HG03354 (cell line): Measurements from ENCODE around the gene EME1.

ENCODE experiments used
- ATAC-seq: cut with Tn5 transposase; IDR thresholded peaks from one replicate; pipeline ENCODE4 v1.9.1; 2021; ENCODE audit warnings: mild to moderate bottlenecking; ENCODE audit not compliant: unreplicated experiment, poor library complexity, severe bottlenecking

Gene EME1

GRCh38 chr17:50347117-50347893 lies 25.7 kb upstream of the EME1 start:
- no peak for ATAC-seq

DNA sequence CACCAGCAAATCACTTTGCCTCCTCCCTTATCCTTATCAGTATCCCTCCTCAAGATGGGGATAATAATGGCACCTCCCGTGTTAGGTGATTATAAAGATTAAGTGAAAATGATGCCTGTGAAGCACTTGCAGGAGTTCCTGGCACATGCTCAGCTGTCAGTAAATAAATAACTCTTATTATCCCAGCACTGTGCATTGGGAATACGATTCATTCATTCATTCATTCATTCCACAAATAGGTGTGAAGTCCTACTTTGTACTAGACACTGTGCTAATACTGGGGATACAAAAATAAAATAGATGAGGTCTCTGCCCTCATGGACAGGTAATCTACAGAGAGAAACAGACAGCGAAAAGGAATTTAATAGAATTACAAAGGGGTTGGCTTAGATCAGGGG lies 25.1 kb upstream of the EME1 start:
- ATAC-seq = no peak

DNA sequence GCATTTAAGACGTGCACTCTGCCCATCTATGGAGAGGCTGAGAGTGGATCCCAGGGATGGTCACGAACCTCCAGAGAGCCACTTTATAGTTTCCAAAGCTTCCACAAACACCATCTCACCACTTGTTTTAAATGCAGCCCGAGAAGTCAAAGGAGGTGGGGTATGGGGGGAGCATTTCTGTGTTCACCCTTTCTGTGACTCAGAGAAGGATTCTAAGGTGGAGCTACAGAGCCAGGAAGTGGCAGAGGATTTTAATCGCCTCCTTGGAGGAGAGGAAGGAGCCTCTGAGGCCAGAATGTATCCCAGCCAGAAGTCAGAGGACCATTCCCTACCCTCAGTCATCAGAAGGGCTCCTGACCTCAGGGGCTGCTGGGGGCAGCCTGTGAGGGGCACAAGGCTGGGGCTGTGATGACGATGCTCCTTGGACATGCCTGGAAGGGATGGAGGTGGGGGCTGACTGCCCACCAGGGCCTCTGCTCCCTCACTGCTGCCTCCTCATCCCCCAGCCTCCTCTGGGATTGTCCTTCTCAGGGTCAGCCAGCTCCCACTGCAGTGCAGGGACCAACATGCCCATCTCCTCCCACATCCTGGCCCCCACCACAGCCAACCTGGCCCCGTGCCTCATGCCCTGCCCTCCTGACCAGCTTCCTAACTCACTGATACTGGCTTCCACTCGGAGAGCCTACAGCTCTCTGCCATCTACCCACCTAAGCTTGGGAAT lies 24.3 kb upstream of the EME1 start:
- no peak for ATAC-seq

DNA sequence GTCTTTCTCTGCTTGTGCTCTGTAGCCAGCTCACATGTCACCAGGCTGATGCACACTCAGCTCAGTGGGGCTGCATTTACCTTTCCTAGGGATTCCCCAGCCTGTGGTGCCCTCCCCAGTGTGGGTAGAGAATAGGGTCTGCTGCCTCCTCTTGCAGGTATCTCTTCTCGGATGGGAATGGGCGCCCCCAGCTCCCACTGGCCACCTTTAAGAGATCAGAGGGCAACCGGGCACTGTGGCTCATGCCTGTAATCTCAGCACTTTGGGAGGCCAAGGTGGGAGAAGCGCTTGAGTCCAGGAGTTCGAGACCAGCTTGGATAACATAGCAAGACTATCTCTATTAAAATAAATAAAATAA lies 23.8 kb upstream of the EME1 start:
- no peak for ATAC-seq

DNA sequence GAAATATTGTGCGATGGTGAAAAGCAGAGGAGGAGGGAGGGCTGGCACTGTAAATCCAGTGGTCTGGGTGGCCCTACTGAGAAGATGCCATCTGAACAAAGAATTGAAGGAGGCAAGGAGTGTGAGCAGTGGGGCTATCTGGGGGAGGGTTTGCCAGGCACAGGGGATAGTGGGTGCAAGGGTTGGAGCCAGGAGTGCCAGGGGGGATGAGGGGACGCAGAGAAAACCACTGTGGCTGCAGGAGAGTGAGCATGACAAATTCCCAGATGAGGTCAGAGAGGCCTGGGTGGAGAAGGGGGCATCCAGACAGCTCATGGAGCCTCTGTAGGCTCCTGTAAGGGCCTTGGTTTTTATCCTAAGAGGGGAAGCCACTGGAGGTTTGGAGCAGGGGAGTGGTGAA lies 22.3 kb upstream of the EME1 start:
- no peak for ATAC-seq

DNA sequence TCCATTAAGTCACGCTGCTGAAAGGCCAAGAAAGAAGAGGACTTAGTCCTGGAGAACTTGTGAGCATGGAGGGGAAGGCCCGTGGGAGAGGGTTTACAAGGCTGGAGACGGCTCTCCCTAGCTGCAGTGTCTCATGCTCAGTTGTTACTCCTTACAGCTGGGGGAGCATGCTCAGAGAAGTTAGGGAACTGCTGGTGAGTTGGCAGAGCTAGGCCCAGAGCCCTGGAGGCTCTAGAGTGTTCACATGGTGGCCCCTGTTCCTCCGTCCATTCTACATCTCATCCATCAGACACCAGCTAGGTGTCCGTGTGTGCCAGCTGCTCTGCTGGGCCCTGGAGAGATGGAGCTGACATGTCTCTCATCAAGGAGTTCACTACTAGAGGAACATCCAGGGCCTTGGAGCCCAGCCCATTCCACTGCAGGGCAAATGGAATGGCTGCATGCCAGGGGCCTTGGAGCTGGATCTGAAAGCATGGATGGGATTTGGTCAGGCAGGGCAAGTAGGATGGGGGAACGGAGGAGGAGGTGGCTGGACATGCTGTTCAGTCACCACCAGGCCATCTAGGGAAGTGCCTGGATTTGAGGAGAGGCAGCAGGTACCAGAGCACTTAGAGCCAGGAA lies 20.8 kb upstream of the EME1 start:
- no peak for ATAC-seq

DNA sequence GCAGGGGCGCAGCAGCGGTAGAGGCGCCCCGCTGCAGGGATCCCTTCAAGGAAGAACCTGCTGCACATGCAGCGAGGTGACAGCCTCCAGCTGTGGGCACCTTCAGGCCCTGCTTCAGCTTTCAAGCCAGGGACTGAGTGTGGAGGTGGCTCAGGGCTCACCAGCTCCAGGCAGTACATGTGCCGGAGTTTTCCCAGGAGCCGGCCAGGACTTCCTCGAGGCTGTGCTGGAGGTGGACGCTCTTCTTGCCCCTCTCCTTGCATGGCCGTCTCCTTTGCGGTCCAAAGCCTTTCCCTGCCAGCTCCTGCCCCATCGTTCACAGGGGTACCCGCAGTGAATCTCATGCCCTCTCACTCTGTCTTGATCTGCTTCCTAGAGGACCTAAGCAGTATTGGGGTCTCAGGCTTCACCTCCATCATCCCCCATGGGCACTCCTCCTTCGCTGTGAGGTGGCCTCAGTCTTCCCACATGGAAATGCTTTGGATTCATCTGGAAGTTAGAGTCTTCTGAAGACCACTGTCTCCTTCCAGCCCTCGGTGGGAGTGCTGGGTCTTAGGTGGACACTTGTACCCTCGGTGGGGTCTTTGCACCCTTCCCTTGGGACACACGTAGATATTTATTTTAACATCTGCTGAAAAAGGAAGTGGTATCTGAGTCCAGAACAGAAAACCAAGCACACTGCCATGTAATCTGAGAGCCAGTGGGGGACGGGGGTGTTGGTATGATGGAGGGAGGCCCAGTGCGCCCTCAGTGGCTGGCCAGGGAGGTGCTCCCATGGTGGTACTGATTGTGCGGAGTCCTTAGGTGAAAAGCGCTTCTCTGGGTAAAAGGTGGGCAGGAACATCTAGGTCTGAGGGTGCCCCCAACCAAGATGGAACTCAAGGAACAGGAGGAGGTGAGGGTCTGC lies 20.1 kb upstream of the EME1 start:
- ATAC-seq = no peak

GRCh38 chr17:50353600-50354195 lies 19.3 kb upstream of the EME1 start:
- ATAC-seq = no peak

DNA sequence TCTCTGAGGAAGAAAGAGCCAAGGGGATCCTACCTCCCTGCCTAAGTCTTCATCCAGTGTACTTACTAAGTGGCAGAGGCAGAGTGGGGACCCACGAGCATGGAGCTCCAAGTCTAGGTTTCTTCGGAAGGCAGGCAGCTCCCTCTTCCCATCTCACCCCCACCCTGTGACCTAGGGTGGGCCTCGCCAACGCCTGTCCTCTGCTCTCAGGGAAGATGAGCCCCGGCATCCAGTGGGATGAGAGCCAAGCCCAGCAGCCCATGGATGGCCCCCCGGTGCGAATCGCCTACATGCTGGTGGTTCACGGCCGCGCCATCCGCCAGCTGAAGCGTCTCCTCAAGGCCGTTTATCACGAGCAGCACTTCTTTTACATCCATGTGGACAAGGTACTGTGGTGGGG lies 18.8 kb upstream of the EME1 start:
- no peak for ATAC-seq

DNA sequence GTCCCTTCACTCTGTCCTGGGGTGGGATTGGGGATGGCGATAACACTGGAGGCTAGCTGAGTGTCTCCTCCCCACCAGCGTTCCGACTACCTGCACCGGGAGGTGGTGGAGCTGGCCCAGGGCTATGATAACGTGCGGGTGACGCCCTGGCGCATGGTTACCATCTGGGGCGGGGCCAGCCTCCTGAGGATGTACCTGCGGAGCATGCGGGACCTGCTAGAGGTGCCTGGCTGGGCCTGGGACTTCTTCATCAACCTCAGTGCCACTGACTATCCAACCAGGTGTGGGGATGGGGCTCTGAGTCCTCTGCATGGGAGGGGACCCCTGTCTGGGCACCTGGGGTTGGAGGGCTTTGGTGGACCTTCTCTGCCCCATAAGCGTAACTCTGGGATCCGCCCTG lies 18.3 kb upstream of the EME1 start:
- ATAC-seq = no peak

- ATAC-seq = no peak
Measured at GRCh38 chr17:50355336-50355700, 17.7 kb upstream of the EME1 start.

- ATAC-seq = no peak
Measured at GRCh38 chr17:50355701-50356341, 17.2 kb upstream of the EME1 start.

- no peak for ATAC-seq
Measured at GRCh38 chr17:50356418-50356817, 16.6 kb upstream of the EME1 start.

GRCh38 chr17:50356892-50357510 lies 16.0 kb upstream of the EME1 start:
- no peak for ATAC-seq

GRCh38 chr17:50358177-50358576 lies 14.9 kb upstream of the EME1 start:
- ATAC-seq = no peak

DNA sequence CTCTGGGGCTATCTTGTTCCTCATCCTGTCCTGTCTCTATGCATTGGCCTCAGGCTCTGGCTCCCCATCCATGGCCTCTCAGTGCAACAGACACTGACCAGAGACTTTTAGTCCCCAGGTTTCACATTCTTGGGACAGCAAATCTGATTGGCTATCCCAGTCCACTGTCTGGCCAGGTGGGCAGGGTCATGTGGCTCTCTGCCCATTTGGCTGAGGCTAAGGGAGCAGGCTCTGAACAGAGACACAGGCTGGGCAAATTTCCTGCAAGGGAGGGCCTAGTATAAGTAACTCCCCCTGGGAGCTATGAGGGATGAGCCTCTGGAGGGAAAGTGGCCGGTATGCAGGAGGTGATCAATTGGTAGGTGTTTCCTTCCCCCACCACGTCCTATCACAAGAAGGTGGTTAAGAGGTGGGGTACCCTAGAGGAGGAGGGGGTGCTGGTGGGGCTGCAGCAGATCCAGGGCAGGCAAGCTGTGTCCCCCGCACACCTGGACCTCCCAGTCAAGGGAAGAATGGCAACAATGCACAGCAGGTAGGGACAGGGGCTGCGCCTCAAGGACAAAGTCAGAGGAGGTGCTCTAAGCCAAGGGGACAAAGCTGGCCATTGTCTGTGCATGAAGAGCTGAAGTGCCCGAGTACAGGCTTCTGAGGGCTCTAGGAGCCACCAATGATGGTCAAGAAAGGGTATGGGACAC lies 13.9 kb upstream of the EME1 start:
- no peak for ATAC-seq

GRCh38 chr17:50359998-50360461 lies 13.0 kb upstream of the EME1 start:
- ATAC-seq = no peak

GRCh38 chr17:50360486-50361115 lies 12.4 kb upstream of the EME1 start:
- ATAC-seq = no peak
